ENCODE results near the gene CSNK2A1.
A peak's percentile ranks its signal among the peaks of the same experiment; 100 is the strongest.

CSNK2A1 gene

DNA sequence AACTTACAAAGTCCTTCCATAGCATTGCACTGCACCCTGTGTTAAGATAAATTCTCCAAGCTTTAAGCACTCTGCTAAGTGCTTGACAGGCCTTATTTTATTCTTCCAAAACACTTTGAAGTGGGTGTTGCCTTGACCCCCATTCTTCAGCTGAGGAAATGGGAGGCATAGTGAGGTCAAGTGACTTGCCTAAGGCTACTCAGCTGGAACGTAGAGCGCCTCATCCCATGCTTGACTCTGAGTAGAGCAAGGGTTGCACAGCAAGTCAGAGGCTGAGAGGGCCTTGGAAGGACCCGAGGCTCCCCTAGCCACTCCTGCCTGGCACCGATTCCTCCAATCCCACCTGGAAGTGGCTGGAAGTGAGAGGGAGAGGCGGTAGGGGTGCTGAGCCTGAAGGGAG, 19.6 kb upstream of the CSNK2A1 start:
- no peak for DNase-seq

DNA sequence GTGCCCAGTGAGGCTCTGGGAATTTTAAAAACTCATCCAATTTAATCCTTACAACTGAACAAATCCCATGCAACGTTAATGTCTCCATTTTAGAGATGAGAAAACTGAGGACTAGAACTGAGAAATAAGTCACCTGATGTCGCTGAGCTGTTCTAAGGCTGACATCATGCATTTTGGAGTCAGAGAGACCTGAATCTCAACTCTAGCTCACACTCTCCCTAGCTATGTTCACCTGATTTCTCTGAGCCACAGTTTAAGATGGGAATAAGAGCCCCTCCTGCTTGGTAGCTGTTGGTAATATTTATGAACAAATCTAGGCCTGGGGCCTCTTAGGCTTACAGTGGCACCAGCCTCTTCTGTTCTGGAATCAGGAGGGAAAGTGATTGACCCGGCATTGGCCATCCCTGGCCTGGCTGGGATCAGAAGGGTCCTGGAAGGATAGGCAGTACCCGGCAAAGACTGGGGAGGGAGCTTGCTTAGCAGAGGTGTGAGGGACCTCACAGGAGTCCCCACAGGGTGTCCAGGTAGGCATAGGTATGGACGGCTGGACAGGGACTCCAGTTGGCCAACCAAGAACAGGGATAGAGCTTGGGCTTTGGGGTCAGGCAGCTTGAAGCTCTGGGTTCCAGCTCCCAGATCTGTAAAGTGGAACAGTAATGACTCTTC, 18.8 kb upstream of the CSNK2A1 start:
- DNase-seq = no peak

DNA sequence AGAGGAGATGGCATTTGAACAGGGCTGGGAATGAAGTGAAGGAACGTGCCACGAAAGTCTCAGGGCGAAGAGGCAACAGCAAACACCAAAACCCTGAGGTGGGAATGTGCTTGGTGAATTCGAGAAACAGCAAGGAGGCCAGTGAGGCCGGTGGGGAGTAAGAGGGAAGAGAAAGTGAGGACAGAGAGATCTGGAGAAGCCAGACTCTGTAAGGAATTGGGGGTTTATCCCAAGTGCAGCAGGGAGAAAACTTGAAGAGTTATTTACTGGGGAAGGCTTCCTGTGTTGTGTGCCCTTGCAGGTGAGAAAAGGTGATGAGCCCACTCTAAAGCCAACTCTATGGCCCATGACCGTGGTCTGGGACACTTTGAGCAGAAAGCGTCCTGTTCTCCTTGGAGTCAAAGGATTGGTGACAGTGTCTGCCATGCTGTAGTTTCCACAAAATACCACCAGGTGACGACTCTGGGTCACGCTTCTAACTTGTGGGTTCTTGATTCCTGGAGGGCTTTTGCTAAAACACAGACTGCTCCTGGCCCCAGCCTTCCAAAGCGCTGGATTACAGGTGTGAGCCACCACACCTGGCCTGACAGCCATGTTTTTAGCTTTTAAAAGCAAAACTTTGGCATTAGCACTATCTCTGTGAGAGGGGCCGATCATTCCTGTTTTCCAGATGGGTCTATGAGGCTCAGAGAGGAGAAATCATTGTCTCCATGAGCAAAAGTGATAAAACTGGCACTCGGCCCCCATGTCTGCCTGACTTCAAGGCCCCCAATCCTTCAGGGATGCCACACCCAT, 18.0 kb upstream of the CSNK2A1 start:
- peak; percentile 66 for DNase-seq

DNA sequence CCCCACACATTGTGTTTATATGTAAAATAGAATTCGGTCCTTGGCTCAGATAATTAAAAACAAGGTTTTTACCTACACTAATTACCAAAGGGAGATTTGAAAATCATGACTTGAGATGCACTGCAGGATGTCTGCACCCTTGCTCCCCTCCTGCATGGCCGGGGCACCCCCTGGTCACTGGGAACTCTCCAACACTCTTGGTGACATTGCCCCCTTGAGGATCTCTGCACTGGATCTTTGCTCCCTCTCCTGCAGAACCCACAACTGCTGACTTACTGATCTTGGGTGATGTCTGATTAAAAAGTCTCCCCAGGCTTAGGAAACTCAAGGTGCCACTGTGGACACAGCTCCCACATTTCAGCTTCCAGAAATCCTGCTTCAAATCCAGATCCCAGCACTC, 17.1 kb upstream of the CSNK2A1 start:
- DNase-seq = no peak

DNA sequence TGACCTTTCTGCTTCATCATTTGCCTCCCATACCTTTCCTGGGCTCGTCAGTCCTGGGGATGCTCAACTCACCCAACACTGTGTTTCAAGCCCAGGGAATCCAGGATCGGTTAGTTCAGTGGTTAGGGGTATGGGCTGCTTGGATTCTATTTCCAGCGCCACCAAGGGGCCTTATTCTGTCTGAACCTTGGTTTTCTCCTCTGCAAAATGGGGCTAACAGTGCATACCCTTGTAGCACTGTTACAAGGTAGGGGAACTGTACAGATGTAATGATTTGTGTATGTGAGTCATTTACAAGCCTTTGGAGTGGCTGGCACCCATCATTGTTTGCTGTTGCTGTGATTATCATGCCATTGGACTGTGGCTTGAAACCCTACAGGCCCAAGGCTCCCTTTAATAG, 14.5 kb upstream of the CSNK2A1 start:
- DNase-seq = no peak

DNA sequence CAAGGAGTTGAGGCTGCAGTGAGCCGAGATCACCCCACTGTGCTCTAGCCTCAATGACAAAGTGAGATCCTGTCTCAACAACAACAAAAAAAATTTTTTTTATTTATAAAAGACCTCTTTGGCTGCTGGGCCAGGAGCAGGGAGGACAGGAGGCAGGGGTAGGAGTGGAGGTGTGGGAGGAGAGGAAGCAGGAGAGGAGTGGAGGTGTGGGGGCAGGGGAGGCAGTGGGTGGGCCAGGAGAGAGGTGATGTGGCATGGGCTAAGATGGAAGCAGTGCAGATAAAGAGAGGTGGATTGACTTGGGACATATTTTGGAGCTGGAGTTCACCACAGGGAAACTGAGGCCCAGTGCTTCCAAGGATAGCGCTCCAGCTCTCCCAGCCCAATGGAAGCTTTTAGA, 13.4 kb upstream of the CSNK2A1 start:
- DNase-seq = no peak

DNA sequence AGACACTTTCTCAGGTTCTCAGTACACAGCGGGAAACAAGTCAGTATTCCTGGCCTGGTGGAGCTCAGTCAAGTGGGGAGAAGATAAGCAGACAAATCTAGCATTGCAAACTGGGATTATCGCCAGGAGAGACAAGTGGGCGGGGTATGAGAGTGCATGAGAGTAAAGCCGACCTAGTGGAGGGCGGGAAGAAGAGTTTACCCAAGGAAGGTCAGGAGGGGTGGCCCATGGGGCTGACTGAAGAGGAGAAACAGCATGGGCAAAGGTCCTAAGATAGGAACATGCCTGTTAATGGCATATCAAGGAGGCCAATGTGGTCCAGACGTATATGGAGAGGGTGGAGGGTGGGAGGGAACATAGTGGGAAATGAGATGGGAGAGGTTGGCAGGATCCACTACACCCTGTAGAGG, 12.4 kb upstream of the CSNK2A1 start:
- peak; percentile 25 for DNase-seq

DNA sequence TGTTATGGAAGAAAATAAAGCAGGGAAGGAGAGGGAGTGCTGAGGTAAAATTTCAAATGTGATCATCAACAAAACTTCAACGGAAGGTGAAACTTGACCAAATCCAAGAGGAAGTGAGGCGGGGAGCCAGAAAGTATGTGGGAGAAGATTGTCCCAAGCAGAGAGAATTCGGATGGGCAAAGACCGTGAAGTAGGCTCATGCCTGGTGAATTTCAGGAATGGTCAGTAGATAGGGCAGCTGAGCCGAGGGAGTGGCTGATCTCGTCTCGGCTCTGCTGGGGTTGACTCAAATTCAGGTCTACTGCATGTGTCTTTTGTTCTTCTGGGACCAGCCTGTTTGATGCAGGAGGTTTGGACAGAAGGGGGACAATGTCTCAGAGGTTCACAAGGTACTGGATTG, 7.0 kb upstream of the CSNK2A1 start:
- no peak for DNase-seq

DNA sequence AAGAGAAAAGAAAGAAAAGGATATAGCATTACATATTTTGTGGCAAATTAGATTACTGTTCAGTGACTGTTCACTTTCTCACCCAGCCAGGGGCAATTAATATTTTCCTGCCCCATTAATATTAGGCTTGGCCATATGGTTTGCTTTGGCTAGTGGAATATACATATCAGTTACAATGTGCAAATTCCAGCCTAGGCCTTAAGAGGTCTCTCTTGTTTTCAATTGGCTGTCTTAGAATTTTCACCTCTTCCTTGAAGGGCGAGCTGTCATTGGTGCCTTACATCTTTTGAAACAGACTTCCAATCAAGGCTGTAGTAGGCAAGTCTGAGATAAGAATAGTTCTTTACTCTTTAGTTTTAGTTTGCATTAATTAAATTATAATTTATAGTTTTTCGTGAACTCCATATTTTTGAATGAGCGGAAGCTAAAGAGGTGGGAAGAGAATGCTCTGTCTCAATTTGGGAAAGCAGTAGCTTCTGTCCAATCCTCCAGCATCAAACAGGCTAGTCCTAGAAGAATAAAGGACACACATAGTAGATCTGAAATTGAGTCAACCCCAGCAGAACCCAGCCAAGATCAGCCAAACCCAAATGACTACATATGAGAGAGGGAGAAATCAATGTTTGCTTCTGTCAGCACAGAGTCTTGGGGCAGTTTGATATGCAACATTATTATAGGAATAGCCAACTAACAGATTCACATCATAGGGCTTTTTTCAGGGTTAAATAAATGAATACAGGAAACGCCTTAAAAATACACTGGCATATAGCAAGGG, 6.3 kb upstream of the CSNK2A1 start:
- DNase-seq = no peak

DNA sequence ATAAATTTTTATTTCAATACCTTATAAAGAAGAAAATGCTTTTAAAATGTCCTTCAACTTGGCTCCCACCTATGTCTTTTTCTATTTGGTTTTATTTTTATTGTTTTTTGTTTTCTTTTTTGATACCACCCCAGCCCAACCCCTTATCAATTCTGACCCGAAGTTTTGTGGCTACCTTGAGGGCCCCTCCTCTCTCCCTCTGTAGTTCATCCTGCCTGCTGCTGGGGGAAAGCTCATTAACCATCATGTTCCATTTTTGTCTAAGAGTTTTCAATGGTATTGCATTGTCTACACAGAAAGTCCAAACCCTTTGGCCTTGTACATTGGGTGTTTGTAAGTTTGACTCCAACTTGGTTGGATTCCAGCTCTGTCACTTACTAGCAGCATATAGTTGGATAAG, 5.3 kb upstream of the CSNK2A1 start:
- DNase-seq = no peak

DNA sequence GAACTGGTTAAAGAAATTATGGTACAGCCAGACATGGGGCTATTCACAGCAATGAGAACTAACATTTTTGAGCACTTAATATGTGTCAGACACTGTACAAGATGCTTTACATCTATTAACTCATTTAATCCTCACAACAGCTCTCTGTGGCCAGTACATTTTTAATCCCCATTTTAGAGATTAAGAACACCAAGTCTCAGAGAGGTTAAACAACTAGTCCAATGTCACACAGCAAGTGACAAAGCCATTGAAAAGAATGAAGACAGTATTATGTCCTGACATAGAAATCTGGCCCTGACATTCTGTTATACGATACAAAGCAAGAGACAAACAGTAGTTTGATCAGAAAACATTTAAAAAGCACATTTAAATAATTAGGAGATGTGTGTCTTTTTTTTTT, 3.8 kb upstream of the CSNK2A1 start:
- DNase-seq = no peak

DNA sequence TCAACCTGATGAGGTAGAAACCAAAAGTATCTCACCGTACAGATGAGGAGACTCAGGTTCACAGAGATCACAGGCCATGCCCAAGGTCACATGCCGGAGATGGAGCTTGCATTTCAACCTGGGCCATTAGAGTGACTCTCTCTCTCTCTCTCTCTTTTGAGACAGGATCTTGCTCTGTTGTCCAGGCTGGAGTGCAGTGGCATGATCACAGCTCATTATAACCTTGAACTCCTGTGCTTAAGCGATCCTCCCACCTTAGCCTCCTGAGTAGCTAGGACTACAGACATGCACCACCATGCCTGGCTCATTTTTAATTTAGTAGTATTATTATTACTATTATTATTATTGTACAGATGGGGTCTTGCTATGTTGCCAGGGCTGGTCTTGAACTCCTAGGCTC, 2.8 kb upstream of the CSNK2A1 start:
- no peak for DNase-seq

DNA sequence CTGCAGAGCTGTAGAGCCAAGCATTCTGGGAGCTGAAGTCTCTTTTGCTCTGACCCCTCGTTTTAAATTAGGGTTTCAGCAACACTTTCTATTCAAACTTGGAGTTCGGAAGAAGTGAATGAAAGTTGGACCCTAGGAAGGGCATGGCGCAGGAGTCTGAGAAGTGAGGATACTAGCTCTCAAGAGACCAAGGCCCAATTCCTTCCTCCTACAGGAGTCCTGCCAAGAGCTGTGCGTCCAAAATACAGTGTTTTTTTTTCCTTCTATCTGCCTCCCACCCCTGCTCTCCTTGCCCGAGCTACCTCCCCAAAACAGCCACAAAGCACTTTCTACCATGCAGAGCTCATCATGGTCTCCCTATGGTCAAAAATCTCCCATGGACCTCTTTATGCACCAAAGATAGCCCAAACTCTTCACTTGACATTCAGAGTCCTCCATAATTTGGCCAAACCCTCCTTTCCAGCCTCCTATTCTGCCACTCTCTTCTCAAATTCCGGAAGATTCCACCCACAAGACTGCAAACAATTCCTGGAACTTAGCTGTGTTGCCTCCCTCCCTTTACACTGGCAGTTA, 649 bp upstream of the CSNK2A1 start:
- DNase-seq = no peak

DNA sequence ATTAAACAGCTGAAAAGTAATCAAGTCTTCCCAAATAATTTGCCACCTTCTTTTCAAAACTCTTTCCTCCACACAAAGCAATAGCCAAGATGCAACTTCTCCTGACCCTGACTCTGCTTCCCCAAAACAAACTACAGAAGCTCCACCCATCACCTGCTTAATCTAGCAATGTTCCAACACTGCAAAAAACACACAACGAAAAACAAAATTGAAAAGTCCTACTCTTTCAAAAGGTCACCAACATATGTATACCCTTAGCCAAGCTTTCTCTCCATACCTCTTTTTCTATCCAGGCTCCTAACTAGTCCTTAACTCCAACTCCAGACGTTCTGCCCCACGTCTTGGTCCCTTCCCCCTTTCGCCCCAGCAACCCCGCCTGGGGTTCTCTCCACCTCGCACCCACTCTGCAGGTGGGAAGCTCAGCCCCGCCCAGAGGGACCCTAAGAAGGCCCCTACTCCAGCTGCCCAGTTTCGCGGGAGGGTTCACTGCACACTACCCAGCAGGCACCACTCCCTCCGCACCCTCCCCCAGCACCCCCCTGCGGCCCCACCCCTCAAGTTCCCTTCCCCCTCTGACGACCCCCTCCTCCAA, 717 bp downstream of the CSNK2A1 start:
- DNase-seq = peak; percentile 27

DNA sequence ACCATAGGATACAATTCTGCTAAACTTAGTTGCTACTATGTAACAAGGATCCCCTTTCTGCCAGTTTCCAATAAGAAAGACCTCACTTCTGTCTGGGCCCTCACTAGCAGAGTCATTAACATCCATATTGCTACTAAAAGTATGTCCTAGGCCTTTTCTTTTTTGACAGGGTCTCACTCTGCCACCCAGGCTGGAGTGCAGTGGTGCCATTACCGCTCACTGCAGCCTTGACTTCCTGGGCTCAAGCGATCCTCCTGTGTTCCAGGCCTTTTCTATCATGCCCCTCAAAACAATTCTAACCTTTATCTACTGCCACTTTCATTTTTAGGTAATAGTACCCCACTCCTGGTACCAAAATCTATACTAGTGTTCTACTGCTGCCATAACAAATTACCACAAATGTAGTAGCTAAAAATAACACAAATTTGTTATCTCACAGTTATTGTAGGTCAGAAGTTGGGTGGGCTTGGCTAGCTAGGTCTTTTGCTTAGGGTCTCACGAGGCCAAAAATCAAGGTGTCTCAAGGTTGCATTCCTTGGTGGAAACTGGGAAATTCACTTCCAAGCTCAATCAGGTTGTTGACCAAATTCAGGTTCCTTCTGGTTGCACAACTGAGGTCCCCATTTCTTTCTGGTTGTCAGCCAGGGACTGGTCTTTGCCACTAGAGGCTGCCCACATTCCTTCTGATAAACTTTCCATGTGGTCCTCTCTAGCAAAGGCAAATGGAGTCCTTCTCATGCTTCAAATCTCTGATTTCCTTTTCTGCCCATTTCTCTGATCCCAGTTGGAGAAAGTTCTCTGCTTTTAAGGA, 3.0 kb downstream of the CSNK2A1 start:
- DNase-seq = no peak

DNA sequence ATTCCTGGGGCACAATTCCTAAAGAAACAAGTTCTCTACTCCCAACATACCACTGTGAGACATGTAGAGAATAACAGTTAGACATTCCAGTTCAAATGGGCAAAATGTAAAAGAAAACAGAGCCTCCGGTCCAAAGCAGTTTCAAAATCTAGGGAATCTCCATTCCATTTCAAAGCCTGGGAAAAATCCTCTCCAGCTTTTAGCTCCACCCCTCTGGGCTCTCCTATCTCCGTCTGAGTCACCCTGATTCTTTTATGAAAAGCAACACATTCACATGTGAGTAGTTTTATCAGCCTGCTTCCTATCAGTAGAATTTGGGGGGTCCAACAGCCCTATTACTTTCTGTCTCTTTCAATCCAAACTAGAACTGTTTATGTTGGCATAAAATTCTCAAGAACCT, 3.7 kb downstream of the CSNK2A1 start:
- no peak for DNase-seq

DNA sequence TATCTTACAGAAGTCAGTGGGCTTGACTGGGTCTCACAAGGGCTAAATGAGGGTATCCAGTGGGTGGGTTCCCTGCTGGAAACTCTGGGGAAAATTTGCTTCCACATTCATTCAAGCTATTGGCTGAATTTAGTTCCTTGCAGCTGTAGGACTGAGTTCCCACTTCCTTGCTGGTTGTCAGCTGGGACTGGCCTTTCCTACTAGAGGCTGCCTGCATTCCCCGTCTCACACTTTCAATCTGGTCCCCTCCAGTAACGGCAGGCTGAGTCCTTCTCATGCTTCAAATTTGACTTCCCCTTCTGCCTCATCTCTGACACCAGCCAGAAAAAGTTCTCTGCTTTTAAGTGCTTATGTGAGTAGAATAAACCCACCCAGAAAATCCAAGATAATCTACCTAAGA, 4.4 kb downstream of the CSNK2A1 start:
- no peak for DNase-seq

DNA sequence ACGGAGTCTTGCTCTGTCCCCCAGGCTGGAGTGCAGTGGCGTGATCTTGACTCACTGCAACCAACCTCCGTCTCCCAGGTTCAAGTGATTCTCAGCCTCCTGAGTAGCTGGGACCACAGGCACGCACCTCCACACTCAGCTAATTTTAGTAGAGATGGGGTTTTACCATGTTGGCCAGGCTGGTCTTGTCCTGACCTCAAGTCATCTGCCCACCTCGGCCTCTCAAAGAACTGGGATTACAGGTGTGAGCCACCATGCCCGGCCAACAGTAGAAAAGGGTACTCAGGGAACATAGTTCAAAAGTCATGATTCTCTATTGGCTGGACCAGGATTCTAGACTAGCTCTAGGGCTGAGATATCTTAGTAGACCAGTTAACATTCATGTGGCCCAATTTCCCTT, 5.6 kb downstream of the CSNK2A1 start:
- DNase-seq = no peak

DNA sequence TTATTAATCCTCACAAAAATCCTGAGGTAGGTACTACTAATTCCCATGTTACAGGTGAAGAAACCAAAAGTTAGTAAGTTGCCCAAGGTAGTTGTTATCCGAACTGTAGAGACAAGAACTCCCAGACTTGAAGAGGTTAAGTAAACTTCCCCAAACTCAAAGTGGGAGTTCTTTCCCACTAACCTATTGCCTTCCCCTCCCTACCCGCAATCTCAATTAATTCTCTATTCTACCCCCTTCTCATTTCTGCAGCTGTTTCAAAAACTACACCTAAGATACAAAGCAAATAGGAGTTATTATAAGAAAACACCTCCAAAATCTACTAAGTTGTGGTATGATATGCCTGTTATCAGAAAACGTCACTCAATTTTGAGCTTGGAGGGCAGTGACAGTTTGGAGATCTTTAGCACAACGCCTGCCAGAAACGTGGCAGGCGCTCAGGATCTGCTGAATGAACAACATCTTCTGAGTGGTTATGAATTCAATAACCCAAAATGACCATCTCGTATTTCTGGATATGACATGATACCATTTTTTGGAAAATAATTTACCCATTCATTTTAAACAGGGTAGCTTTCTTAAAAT, 7.1 kb downstream of the CSNK2A1 start:
- no peak for DNase-seq

DNA sequence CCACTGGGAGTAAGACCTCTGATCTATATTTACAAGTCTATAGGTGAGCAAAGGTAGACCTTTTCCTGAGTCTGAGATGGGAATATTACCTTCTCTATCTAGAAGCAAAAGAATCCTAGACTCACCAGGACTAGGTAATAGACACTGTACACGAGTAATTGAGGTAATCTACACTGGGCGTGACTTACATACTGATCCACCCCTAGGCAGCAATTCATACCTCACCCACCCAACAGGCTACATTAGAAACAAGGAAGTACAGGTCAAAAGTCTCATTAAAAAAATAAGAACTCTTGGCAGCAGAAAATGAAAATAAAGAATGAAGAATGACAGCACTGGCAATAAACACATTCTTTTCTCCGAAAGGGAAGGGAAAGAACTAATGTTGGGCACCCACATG, 7.6 kb downstream of the CSNK2A1 start:
- DNase-seq = no peak

DNA sequence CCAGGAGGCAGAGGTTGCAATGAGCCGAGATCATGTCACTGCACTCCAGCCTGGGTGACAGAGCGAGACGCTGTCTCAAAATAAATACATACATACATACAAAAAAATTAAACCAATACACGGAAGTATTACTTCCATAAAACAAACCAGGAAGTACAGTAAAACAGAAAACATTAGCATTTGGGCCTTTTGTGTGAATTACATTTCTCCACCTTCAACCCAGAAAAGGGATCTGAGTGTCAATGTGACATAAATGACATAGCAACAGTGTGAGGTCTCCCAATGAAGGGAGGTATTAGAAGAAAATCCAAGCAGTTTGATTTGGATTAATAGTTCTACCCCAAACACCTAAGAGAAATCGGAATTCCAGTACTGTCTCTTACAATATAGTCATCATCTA, 10.1 kb downstream of the CSNK2A1 start:
- no peak for DNase-seq

DNA sequence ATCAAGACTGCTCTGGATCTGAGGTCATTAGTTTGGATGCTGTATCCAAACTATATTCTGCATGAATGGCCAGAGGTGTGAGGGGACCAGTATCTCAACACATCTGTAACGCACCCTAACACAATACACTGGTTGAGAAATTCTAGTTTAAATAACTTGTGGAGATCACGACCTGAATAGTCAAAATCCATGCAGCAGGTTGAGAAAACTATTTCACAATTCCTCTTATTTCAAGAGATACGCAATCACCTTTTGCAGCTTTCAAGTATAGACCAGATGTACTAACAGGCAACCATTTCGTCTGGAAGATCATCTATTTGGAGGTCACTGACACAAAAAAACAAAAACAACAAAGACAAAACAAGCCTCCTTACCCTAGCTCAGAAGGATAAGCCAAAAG, 11.1 kb downstream of the CSNK2A1 start:
- no peak for DNase-seq
